Small intestine (tissue), 16 donors: Measurements from ENCODE around the gene LRRC3B. TPM values are rescaled to one million over a fixed set of nuclear protein-coding genes. Genes with fewer than 3 reads are reported as not detected.

Experiments
- DNase-seq, 2 donors: peaks; one replicate each; pipeline versions ENCODE4 v3.0.0 to v3.0.0-alpha.2; 2013
- FAIRE-seq: peaks from 2 replicates; lab custom pipeline; 2012; peaks lifted over from hg19 to GRCh38; lab: Jason Lieb, UNC
- H3K27ac ChIP-seq, 3 donors: one replicate each; pipeline ENCODE4 v1.5.1; 2013; ENCODE audit warnings: low read length in 2 of 3, mild to moderate bottlenecking in 2 of 3, control low read depth in 1 of 3, inconsistent platforms in 1 of 3, low read depth in 1 of 3, moderate library complexity in 1 of 3
- H3K27me3 ChIP-seq, 3 donors: one replicate each; pipeline ENCODE4 v1.6.1; 2013; ENCODE audit warnings: low read length in 3 of 3, inconsistent platforms in 1 of 3; ENCODE audit not compliant: control insufficient read depth in 3 of 3, insufficient read depth in 3 of 3
- H3K36me3 ChIP-seq, 3 donors: one replicate each; pipeline ENCODE4 v1.6.1; 2013; ENCODE audit warnings: low read length in 3 of 3, inconsistent platforms in 1 of 3, low read depth in 1 of 3, mild to moderate bottlenecking in 1 of 3, moderate library complexity in 1 of 3; ENCODE audit not compliant: control insufficient read depth in 3 of 3, insufficient read depth in 2 of 3
- H3K4me1 ChIP-seq, 3 donors: one replicate each; pipeline ENCODE4 v1.6.1; 2013; ENCODE audit warnings: low read length in 2 of 3, inconsistent platforms in 1 of 3, low read depth in 1 of 3, mild to moderate bottlenecking in 1 of 3, moderate library complexity in 1 of 3; ENCODE audit not compliant: control insufficient read depth in 3 of 3, insufficient read depth in 2 of 3
- H3K4me3 ChIP-seq, 3 donors: one replicate each; pipeline ENCODE4 v1.5.1; 2013; ENCODE audit warnings: low read length in 3 of 3, control low read depth in 1 of 3, inconsistent platforms in 1 of 3, low read depth in 1 of 3, mild to moderate bottlenecking in 1 of 3, moderate library complexity in 1 of 3
- H3K9me3 ChIP-seq, 2 donors: one replicate each; pipeline ENCODE4 v1.6.1; 2013; ENCODE audit warnings: low read depth in 1 of 2, low read length in 1 of 2; ENCODE audit not compliant: control insufficient read depth in 2 of 2, insufficient read depth in 1 of 2
- WGBS, 3 donors: extraction: QIAGEN DNeasy Blood & Tissue Kit; methylation state at CpG; one replicate each; pipeline ENCODE4 v1.1.7; 2013; 5-methylcytosine and 5-hydroxymethylcytosine counted together
- long read RNA-seq, 10 donors: transcript quantifications; one replicate each; lab custom pipeline, GENCODE V29; 2026
- polyA plus RNA-seq, 4 donors: library from polyadenylated mRNA; stranded (reverse) in 3 of 4; unstranded in 1 of 4; fragments of 200-250 nt in 3 of 4; fragments of 120-200 nt in 1 of 4; gene quantifications; one replicate each; pipeline versions ENCODE4 v1.2.1 to v1.2.3, GENCODE V29; 2013
- donor health status: healthy with polysubstance abuse.
- donor health status: control.
- donor health status: control.
- donor health status: Bipolar disorder and iron deficiency.
- donor health status: healthy.

The LRRC3B gene
- under 1 TPM in 2 of 4 donors, not detected in 2; 0.13 to 0.65 TPM for polyA plus RNA-seq
- long read RNA-seq, donor 1 = 0 reads
- long read RNA-seq, donor 2 = 0 reads
- long read RNA-seq, donor 3, partial matches to known transcripts = 0 of 1 reads
- long read RNA-seq, donor 3, other reads (novel, unspliced or antisense) = 0 of 1 reads
- long read RNA-seq, donor 4 = 0 reads
- long read RNA-seq, donor 5 = 0 reads
- long read RNA-seq, donor 6, partial matches to known transcripts = 0 of 1 reads
- long read RNA-seq, donor 6, other reads (novel, unspliced or antisense) = 0 of 1 reads
- long read RNA-seq, donor 7 = 0 reads
- long read RNA-seq, donor 8 = 0 reads
- long read RNA-seq, donor 9 = 0 reads
- long read RNA-seq, donor 10, partial matches to known transcripts = 0 of 2 reads
- long read RNA-seq, donor 10, other reads (novel, unspliced or antisense) = 0 of 2 reads

DNA sequence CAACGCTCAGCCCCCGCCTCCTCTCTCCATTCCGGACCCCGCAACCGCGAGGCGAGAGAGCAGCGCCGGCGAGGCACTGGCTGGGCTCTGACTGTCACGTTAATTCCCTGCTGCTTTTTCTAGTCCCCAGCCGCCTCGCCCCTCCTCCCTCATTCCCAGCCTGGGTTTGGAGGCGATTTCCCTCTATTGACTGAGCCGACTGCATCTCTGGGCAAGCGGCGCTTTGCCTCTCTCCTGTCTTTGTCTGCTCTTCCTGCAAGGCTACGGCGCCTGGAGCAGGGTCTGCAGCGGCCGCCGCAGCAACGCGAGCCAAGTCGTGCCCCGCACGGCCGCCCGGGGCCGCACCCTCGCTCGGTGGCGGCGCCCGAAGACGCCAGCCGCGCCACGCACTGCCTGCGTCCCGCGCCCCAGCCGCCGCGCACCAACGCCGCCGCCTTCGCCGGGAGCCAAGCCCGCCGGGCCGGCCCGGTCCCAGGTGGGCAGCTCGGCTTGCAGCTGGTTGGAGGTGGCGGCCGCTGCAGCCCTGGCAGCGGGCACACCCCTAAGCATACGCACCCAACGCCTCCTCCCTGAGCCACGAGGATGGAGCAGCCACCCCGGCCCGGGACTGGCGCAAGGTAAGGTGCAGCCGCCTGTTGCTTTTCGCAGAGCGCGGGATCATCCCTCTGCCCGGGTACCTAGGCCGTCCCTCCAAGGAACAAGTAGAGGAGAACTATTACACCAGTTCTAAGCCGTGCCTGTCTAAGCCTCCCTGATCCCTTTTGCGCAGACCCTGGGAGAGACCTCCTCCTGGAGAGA, at the start of gene LRRC3B:
LRRC3B (plus strand) TSS at position 152 of the 798 bp plus-strand sequence. CDS start 86,901 bp downstream, outside the sequence.
- DNase-seq (peak in 1 of 2 donors; percentile 8), FAIRE-seq (no peak)
- Histone ChIP-seq H3K4me3 (peak within 1 kb of the TSS in 1 of 3 donors; percentile 42), H3K27me3 (peaks cover 4 to 45% (median 23%) of the 10 kb centered on the region in 3 donors), H3K9me3 (no peaks in the 10 kb centered on the region), H3K27ac (no peak within 1 kb of the TSS), H3K36me3 (no peaks in the 10 kb centered on the region), H3K4me1 (no peaks in the 10 kb centered on the region)
- 2 to 16% (median 14%) methylated on average over 42 to 72 of the region's 72 CpGs for WGBS, 3 donors

- no peak for DNase-seq
- Histone ChIP-seq H3K4me1 (no peaks in the 10 kb centered on the region), H3K9me3 (no peaks in the 10 kb centered on the region), H3K4me3 (no peak overlapping the region), H3K36me3 (no peaks in the 10 kb centered on the region), H3K27ac (no peak overlapping the region), H3K27me3 (no peaks in the 10 kb centered on the region)
- no peak for FAIRE-seq
These were observed 47.8 kb upstream of the LRRC3B start for GRCh38 chr3:26574766-26575165.

DNA sequence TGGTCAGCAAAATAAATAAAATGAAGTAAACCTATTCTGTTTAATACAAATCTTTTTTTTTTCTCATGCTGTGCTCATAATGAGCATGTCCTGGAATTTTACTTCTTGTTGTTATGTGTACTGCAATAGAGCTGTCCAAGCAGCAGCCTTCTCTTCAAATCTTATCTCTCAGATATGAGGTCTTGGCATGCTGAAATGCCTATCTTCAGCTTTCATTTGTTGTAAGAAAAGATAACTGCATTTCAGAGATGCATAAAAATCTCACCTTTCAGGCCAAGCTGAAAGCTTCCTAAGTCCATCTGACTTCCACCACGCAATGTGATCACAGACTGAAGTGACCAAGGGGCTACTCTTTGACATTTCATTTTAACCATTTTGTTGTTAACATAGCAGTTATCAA, 43.5 kb upstream of the LRRC3B start:
- Histone ChIP-seq H3K27me3 (no peaks in the 10 kb centered on the region), H3K9me3 (no peaks in the 10 kb centered on the region), H3K4me3 (no peak overlapping the region), H3K4me1 (no peaks in the 10 kb centered on the region), H3K27ac (no peak overlapping the region), H3K36me3 (no peaks in the 10 kb centered on the region)
- FAIRE-seq = no peak
- 46 to 65% (median 50%) methylated on average over 1 of the region's 1 CpG for WGBS, 3 donors
- DNase-seq = no peak

GRCh38 chr3:26587571-26587970, 35.0 kb upstream of the LRRC3B start:
- 84 to 89% (median 88%) methylated on average over 4 of the region's 4 CpGs for WGBS, 3 donors
- FAIRE-seq = no peak

DNA sequence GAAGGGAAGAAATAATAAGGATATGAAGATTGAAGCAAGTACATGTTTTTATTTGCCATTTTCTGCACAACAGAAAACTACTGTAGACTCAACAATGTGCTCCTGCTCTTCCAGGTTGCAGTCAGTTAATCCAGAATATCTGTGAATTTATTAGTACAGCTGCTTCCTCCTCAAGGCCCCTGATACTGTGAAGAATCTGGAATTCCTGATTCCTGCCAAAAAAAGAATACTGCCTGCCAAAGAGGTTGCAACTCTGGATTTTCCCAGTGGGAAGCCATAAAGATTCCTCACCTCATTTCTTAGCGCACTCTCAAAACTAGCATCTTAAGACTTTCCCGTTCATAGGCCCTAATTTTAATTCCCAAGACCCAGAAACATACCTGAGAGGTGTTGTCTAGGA, 33.6 kb upstream of the LRRC3B start:
- no peaks in the 10 kb centered on the region for H3K36me3 ChIP-seq
- H3K4me3 ChIP-seq = no peak overlapping the region
- no peaks in the 10 kb centered on the region for H3K4me1 ChIP-seq
- H3K27ac ChIP-seq = no peak overlapping the region
- H3K27me3 ChIP-seq = no peaks in the 10 kb centered on the region
- H3K9me3 ChIP-seq = no peaks in the 10 kb centered on the region
- 49 to 87% (median 50%) methylated on average over 2 of the region's 2 CpGs for WGBS, 3 donors
- FAIRE-seq (no peak), DNase-seq (no peak)

More at GRCh38 chr3:26587571-26587970, 35.0 kb upstream of the LRRC3B start:
- Histone ChIP-seq H3K27ac (no peak overlapping the region), H3K27me3 (no peaks in the 10 kb centered on the region), H3K4me3 (no peak overlapping the region), H3K9me3 (no peaks in the 10 kb centered on the region), H3K4me1 (no peaks in the 10 kb centered on the region), H3K36me3 (no peaks in the 10 kb centered on the region)
- no peak for DNase-seq

DNA sequence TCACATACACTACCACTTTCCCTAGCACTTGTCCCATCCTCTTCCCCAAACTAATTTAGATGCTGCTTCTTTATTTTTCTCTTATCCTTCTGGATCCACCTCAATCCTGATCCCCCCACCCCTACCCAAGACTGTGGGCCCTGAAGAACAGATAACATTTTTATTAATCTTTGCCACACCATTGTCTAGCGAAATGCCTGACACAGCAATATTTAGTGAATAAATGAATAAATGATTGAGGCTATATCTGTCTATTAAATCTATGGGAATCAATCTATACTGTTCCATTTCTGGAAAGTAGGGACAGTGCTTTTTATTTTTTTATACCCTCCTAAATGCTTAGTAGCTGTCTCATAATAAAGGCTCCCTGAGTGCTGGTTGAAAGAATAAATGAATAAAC, 32.9 kb upstream of the LRRC3B start:
- H3K27me3 ChIP-seq = no peaks in the 10 kb centered on the region
- no peak overlapping the region for H3K4me3 ChIP-seq
- no peak overlapping the region for H3K27ac ChIP-seq
- H3K9me3 ChIP-seq = no peaks in the 10 kb centered on the region
- DNase-seq (no peak), FAIRE-seq (no peak)
- no peaks in the 10 kb centered on the region for H3K4me1 ChIP-seq
- no peaks in the 10 kb centered on the region for H3K36me3 ChIP-seq
- WGBS, 3 donors = 79 to 94% (median 85%) methylated on average over 1 of the region's 1 CpG

DNA sequence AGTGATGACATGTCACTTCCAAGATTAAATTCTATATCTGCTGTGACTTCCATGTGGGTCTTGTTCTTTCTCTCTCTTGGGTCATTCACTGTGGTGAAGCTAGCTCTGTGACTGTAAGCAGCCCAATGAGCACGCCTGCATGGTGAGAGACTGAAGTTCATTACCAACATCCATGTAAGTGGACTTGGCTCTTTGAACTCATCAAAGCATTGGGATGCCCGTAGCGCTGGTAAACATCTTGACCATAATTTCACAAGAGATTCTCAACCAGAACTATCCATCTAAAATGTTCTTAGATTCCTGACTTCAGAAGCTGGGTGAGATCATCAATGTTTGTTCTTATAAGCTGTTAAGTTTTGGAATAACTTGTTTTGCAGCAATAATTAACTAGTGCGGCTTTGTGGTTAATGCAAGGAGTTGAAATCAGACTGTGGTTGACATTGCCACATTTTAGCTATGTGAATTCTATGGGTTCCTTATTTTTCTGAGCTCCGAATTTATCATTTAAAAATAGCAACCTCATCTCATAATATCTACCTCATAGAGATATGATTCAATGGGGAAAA, 31.6 kb upstream of the LRRC3B start:
- 70 to 82% (median 78%) methylated on average over 5 of the region's 5 CpGs for WGBS, 3 donors
- Histone ChIP-seq H3K27ac (no peak overlapping the region), H3K9me3 (no peaks in the 10 kb centered on the region), H3K36me3 (no peaks in the 10 kb centered on the region), H3K4me1 (no peaks in the 10 kb centered on the region), H3K4me3 (no peak overlapping the region), H3K27me3 (no peaks in the 10 kb centered on the region)
- FAIRE-seq = no peak
- no peak for DNase-seq

DNA sequence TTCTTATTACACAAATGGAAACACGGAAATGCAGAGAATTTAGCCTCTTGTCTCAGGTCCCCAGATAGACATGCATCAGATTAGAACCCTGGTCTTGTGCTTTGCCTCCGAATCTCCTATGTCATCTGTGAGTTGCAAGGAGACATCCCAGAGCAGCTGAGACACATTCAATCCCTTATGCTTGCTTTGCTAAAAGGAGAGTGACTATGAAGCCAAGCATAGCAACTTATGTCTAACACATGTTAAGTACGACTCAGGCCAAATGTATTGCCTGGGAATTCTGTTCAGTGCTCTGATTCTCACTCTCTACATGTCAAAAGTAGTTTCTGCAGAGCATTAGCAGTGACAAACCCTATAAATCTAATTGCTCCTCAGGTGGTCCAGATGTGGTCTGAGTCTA, 30.6 kb upstream of the LRRC3B start:
- Histone ChIP-seq H3K9me3 (no peaks in the 10 kb centered on the region), H3K27me3 (no peaks in the 10 kb centered on the region), H3K4me1 (no peaks in the 10 kb centered on the region), H3K36me3 (no peaks in the 10 kb centered on the region), H3K27ac (no peak overlapping the region), H3K4me3 (no peak overlapping the region)
- FAIRE-seq (no peak), DNase-seq (no peak)
- 78 to 82% (median 79%) methylated on average over 3 of the region's 3 CpGs for WGBS, 3 donors
